ENCODE results near the gene ID2.

ID2 gene

GRCh38 chr2:8670580-8670979 is 11.3 kb upstream of the ID2 start:
- TF ChIP-seq CTCF (conservative IDR thresholded peaks at IDR 0.05; ENCODE audit: low read depth, low read length), result no peak
- no peak for DNase-seq (ENCODE audit: low read depth)

GRCh38 chr2:8671176-8671575 is 10.7 kb upstream of the ID2 start:
- no peak for DNase-seq (ENCODE audit: low read depth)
- H3K4me3 ChIP-seq (ENCODE audit: low read length), result no peak overlapping the region
- no peak for TF ChIP-seq CTCF (conservative IDR thresholded peaks at IDR 0.05; ENCODE audit: low read depth, low read length)

More at GRCh38 chr2:8670580-8670979, 11.3 kb upstream of the ID2 start:
- no peak overlapping the region for H3K4me3 ChIP-seq (ENCODE audit: low read length)

GRCh38 chr2:8671802-8672201 is 10.1 kb upstream of the ID2 start:
- no peak for TF ChIP-seq CTCF (conservative IDR thresholded peaks at IDR 0.05; ENCODE audit: low read depth, low read length)
- no peak overlapping the region for H3K4me3 ChIP-seq (ENCODE audit: low read length)
- DNase-seq (ENCODE audit: low read depth), result no peak

GRCh38 chr2:8672940-8673339 is 8.9 kb upstream of the ID2 start:
- no peak overlapping the region for H3K4me3 ChIP-seq (ENCODE audit: low read length)
- TF ChIP-seq CTCF (conservative IDR thresholded peaks at IDR 0.05; ENCODE audit: low read depth, low read length), result no peak
- no peak for DNase-seq (ENCODE audit: low read depth)

GRCh38 chr2:8673381-8673780 is 8.5 kb upstream of the ID2 start:
- no peak overlapping the region for H3K4me3 ChIP-seq (ENCODE audit: low read length)
- TF ChIP-seq CTCF (conservative IDR thresholded peaks at IDR 0.05; ENCODE audit: low read depth, low read length), result no peak
- DNase-seq (ENCODE audit: low read depth), result no peak

GRCh38 chr2:8674420-8675009 is 7.3 kb upstream of the ID2 start:
- DNase-seq (ENCODE audit: low read depth), result no peak
- no peak for TF ChIP-seq CTCF (conservative IDR thresholded peaks at IDR 0.05; ENCODE audit: low read depth, low read length)
- no peak overlapping the region for H3K4me3 ChIP-seq (ENCODE audit: low read length)

- TF ChIP-seq CTCF (conservative IDR thresholded peaks at IDR 0.05; ENCODE audit: low read depth, low read length), result no peak
- H3K4me3 ChIP-seq (ENCODE audit: low read length), result no peak overlapping the region
- DNase-seq (ENCODE audit: low read depth), result no peak
These were observed 6.3 kb upstream of the ID2 start for GRCh38 chr2:8675543-8675942.

Data from retinal pigment epithelial cell (primary cell).